GM23248 (cell line): ENCODE results near the gene CCBE1. TPM values are rescaled to one million over a fixed set of nuclear protein-coding genes. Genes with fewer than 3 reads are reported as not detected.

ENCODE experiments used
- DNase-seq: peaks from one replicate; pipeline ENCODE4 v3.0.0-alpha.2; 2015
- H2AFZ ChIP-seq: fragments of 200-600 bp; sonication (generic); 2 replicates; pipeline ENCODE4 v1.6.1; 2016; ENCODE audit warnings: antibody characterized with exemption
- H3F3A ChIP-seq: fragments of 200-600 bp; sonication (generic); 2 replicates; pipeline ENCODE4 v1.6.1; 2016; ENCODE audit warnings: mild to moderate bottlenecking, antibody characterized with exemption, mixed run types; ENCODE audit not compliant: insufficient read depth
- H3K27ac ChIP-seq: fragments of 200-600 bp; sonication (generic); 2 replicates; pipeline ENCODE4 v1.5.1; 2016; ENCODE audit warnings: mild to moderate bottlenecking
- H3K27me3 ChIP-seq: fragments of 200-600 bp; sonication (generic); replicated peaks from 2 replicates; pipeline ENCODE4 v1.6.1; 2016; ENCODE audit warnings: mild to moderate bottlenecking; ENCODE audit not compliant: insufficient read depth
- H3K36me3 ChIP-seq: fragments of 200-600 bp; sonication (generic); 2 replicates; pipeline ENCODE4 v1.6.1; 2016; ENCODE audit warnings: low read depth, mild to moderate bottlenecking
- H3K4me1 ChIP-seq: fragments of 200-600 bp; sonication (generic); 2 replicates; pipeline ENCODE4 v1.6.1; 2016; ENCODE audit warnings: mild to moderate bottlenecking; ENCODE audit not compliant: insufficient read depth
- H3K4me2 ChIP-seq: fragments of 200-600 bp; sonication (generic); one replicate; pipeline ENCODE4 v1.6.1; 2016; ENCODE audit warnings: mild to moderate bottlenecking; ENCODE audit not compliant: unreplicated experiment
- H3K4me3 ChIP-seq: fragments of 200-600 bp; sonication (generic); 2 replicates; pipeline ENCODE4 v1.5.1; 2016; ENCODE audit warnings: mild to moderate bottlenecking
- H3K79me2 ChIP-seq: fragments of 200-600 bp; sonication (generic); 2 replicates; pipeline ENCODE4 v1.6.1; 2016; ENCODE audit warnings: mild to moderate bottlenecking; ENCODE audit not compliant: insufficient read depth
- H3K9ac ChIP-seq: fragments of 200-600 bp; sonication (generic); 2 replicates; pipeline ENCODE4 v1.6.1; 2016; ENCODE audit warnings: mild to moderate bottlenecking
- H3K9me2 ChIP-seq: fragments of 200-600 bp; sonication (generic); 2 replicates; pipeline ENCODE4 v1.6.1; 2016; ENCODE audit warnings: mixed run types, mild to moderate bottlenecking, moderate library complexity; ENCODE audit not compliant: insufficient read depth
- H3K9me3 ChIP-seq: fragments of 200-600 bp; sonication (generic); one replicate; pipeline ENCODE4 v1.6.1; 2017; ENCODE audit warnings: low read depth
- H4K20me1 ChIP-seq: fragments of 200-600 bp; sonication (generic); 2 replicates; pipeline ENCODE4 v1.6.0; 2016; ENCODE audit not compliant: insufficient read depth
- EZH2 ChIP-seq: fragments of 200-600 bp; sonication (generic); IDR thresholded peaks from 2 replicates; pipeline ENCODE4 v1.6.1; 2018; ENCODE audit warnings: antibody characterized with exemption, mild to moderate bottlenecking; ENCODE audit not compliant: insufficient read depth, poor library complexity, severe bottlenecking
- EZH2phosphoT487 ChIP-seq: fragments of 200-600 bp; sonication (generic); IDR thresholded peaks from 2 replicates; pipeline ENCODE4 v1.6.1; 2018; ENCODE audit warnings: antibody characterized with exemption, moderate library complexity, mild to moderate bottlenecking, low read depth; ENCODE audit not compliant: insufficient read depth
- WGBS, 2 experiments: methylation state at CpG; one replicate each; pipeline ENCODE4 v1.1.6; 2015 to 2017; ENCODE audit warnings: low lambda C conversion rate in 2 of 2, low coverage in 1 of 2; ENCODE audit errors: missing lambda C conversion rate in 2 of 2; 5-methylcytosine and 5-hydroxymethylcytosine counted together
- in situ Hi-C: fragments of 300-500 bp; cut with MboI; formaldehyde crosslinking; loops from 2 replicates; pipeline ENCODE4 v1.15.0; 2020
- polyA plus RNA-seq: library from polyadenylated mRNA; unstranded; fragments of >200 nt; fragmentation: Nextera tagmentation; extraction: Ambion mirVana; gene quantifications from 2 replicates; pipeline ENCODE4 v1.2.1, GENCODE V29; 2016
- total RNA-seq: library from RNA; depleted of rRNA; stranded (reverse); fragments of >200 nt; shearing (Covaris generic); gene quantifications from 2 replicates; pipeline ENCODE4 v1.2.3, GENCODE V29; 2014

The CCBE1 gene
- total and polyA plus RNA-seq, 2 experiments from 2014 or later = 16.6 to 33.6 TPM

GRCh38 chr18:59562751-59563150, 134.5 kb downstream of the CCBE1 start:
- H3K79me2 ChIP-seq = peaks cover 3% of the 10 kb centered on the region; the same call in 1 of the 2 replicates
- WGBS, 2 experiments = 42 to 48% methylated on average over 6 of the region's 6 CpGs

DNA sequence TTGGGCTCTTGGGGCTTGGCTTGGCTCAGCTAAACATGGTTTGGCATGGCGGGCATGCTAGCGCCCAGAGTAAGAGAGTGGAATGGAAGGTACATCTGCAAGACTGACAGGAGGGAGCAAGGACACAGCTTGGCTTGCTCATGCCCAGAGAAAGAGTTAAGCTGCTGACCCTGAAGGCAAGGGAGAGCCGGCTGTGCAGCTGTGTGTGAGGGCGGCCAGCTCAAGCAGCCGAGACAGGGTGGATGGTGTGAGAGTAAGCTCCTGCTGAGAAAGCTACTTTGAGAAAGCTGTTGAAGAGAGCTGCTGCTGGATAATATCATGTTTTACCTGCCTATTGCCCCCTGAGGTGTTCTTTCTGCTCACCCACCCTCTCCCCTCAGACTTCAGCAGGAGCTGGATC, 135.6 kb downstream of the CCBE1 start:
- DNase-seq = no peak
- TF ChIP-seq EZH2phosphoT487 (no peak), EZH2 (no peak)
- H3K79me2 ChIP-seq = peaks cover 3% of the 10 kb centered on the region; the same call in 1 of the 2 replicates
- no peaks in the 10 kb centered on the region for H3K9me3 ChIP-seq
- H2AFZ ChIP-seq = no peak overlapping the region
- H3K27ac ChIP-seq = no peak overlapping the region
- H3K4me1 ChIP-seq = peaks cover 4% of the 10 kb centered on the region
- no peaks in the 10 kb centered on the region for H3K9me2 ChIP-seq
- no peak overlapping the region for H3K4me3 ChIP-seq
- no peak overlapping the region for H3K4me2 ChIP-seq
- no peaks in the 10 kb centered on the region for H3F3A ChIP-seq
- no peak overlapping the region for H3K9ac ChIP-seq
- 84 to 96% methylated on average over 5 of the region's 5 CpGs for WGBS, 2 experiments
- in situ Hi-C loops = no loop called here
- 0 out of 2 replicates have a peak, but pooled peaks cover 3% of the 10 kb centered on the region for H3K27me3 ChIP-seq
- 0 out of 2 replicates have a peak, but pooled peaks cover 4% of the 10 kb centered on the region for H4K20me1 ChIP-seq
- no peaks in the 10 kb centered on the region for H3K36me3 ChIP-seq

More at GRCh38 chr18:59562751-59563150, 134.5 kb downstream of the CCBE1 start:
- in situ Hi-C loops = no loop called here
- Histone ChIP-seq H3K9me3 (no peaks in the 10 kb centered on the region), H3K9me2 (no peaks in the 10 kb centered on the region), H4K20me1 (peaks cover 3% of the 10 kb centered on the region; the same call in 1 of the 2 replicates), H3K4me1 (peaks cover 3% of the 10 kb centered on the region; the same call in 1 of the 2 replicates), H3K9ac (no peak overlapping the region), H2AFZ (no peak overlapping the region), H3K27ac (no peak overlapping the region), H3F3A (no peaks in the 10 kb centered on the region), H3K4me3 (no peak overlapping the region), H3K4me2 (no peak overlapping the region), H3K36me3 (no peaks in the 10 kb centered on the region), H3K27me3 (0 out of 2 replicates have a peak, but pooled peaks cover 3% of the 10 kb centered on the region)
- no peak for DNase-seq
- TF ChIP-seq EZH2 (no peak), EZH2phosphoT487 (no peak)

GRCh38 chr18:59560556-59560955, 136.7 kb downstream of the CCBE1 start:
- DNase-seq = peak; percentile 28
- 37 to 47% methylated on average over 7 of the region's 7 CpGs for WGBS, 2 experiments
- no peak for TF ChIP-seq EZH2phosphoT487
- TF ChIP-seq EZH2 = no peak
- Histone ChIP-seq H3K79me2 (peaks cover 3% of the 10 kb centered on the region; the same call in 1 of the 2 replicates), H3K27me3 (0 out of 2 replicates have a peak, but pooled peaks cover 3% of the 10 kb centered on the region), H3K4me3 (no peak overlapping the region), H3K9me2 (no peaks in the 10 kb centered on the region), H3K9me3 (no peaks in the 10 kb centered on the region), H3K4me2 (no peak overlapping the region), H3K9ac (no peak overlapping the region), H3F3A (no peaks in the 10 kb centered on the region), H4K20me1 (0 out of 2 replicates have a peak, but pooled peaks cover 4% of the 10 kb centered on the region), H3K36me3 (no peaks in the 10 kb centered on the region), H3K4me1 (peaks cover 8% of the 10 kb centered on the region), H2AFZ (no peak overlapping the region), H3K27ac (no peak overlapping the region)
- in situ Hi-C loops = no loop called here

GRCh38 chr18:59559528-59559927, 137.7 kb downstream of the CCBE1 start:
- peaks cover 8% of the 10 kb centered on the region for H3K4me1 ChIP-seq
- H3K4me2 ChIP-seq = no peak overlapping the region
- no peak overlapping the region for H2AFZ ChIP-seq
- no peaks in the 10 kb centered on the region for H3K9me3 ChIP-seq
- H3K79me2 ChIP-seq = peaks cover 3% of the 10 kb centered on the region; the same call in 1 of the 2 replicates
- WGBS, 2 experiments = 83 to 89% methylated on average over 7 of the region's 7 CpGs
- no peaks in the 10 kb centered on the region for H3K36me3 ChIP-seq
- TF ChIP-seq EZH2phosphoT487 (no peak), EZH2 (no peak)
- H3K4me3 ChIP-seq = no peak overlapping the region
- no peak for DNase-seq
- no peaks in the 10 kb centered on the region for H3K9me2 ChIP-seq
- H3K9ac ChIP-seq = no peak overlapping the region
- in situ Hi-C loops = no loop called here
- H4K20me1 ChIP-seq = 0 out of 2 replicates have a peak, but pooled peaks cover 4% of the 10 kb centered on the region
- H3K27ac ChIP-seq = no peak overlapping the region
- 0 out of 2 replicates have a peak, but pooled peaks cover 3% of the 10 kb centered on the region for H3K27me3 ChIP-seq
- H3F3A ChIP-seq = no peaks in the 10 kb centered on the region
